T-helper 2 cell treated with Interferon-gamma antibody and Interleukin-4, amounts not matched to agents 100 ng/mL and 5 ng/mL, for 36 hours (primary cell): ENCODE results near the gene TFDP2. TPM values are rescaled to one million over a fixed set of nuclear protein-coding genes. Genes with fewer than 3 reads are reported as not detected.
"Not testable (repeated sequence)": the region's sequence is repeated elsewhere in the genome, so short reads cannot be mapped to it uniquely, and the experiment has no call there.

Experiments
- intact Hi-C: fragments of 100-400 bp; cut with micrococcal nuclease; formaldehyde crosslinking; loops from one replicate; pipeline ENCODE4 v1.15.1; 2023
- total RNA-seq: library from RNA; stranded (reverse); gene quantifications from 2 replicates; pipeline ENCODE4 v1.2.3, GENCODE V29; 2022

The TFDP2 gene
- total RNA-seq, 1 donor from 2014 or later, result 25.2 TPM

DNA sequence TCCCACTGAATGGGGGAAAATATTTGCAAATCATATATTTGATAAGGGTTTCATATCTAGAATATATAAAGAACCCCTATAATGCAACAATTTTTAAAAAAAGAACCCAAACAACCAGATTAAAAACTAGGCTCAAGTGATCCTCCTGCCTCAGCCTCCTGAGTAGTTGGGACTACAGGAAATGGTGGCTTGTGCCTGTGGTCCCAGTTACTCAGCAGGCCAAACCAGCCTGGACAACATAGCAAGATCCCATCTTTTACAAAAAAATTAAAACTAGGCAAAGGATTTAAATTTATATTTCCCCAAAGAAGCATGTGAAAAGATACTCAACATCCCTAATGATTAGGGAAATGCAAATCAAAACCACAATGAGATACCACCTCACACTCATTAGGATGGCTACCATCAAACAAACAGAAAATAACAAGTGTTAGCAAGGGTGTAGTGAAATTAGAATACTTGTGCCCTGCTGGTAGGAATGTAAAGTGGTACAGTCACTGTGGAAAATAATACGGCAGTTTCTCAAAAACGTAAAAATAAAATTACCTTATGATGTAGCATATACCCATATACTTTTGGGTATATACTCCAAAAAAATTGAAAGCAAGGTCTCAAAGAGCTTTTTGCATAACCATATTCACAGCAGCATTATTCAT is 19.7 kb downstream of the TFDP2 start:
- intact Hi-C loops, result loop anchor here (10.0 kb wide), 1 partner anchor 855 kb away; no protein-coding TSS in a partner anchor

DNA sequence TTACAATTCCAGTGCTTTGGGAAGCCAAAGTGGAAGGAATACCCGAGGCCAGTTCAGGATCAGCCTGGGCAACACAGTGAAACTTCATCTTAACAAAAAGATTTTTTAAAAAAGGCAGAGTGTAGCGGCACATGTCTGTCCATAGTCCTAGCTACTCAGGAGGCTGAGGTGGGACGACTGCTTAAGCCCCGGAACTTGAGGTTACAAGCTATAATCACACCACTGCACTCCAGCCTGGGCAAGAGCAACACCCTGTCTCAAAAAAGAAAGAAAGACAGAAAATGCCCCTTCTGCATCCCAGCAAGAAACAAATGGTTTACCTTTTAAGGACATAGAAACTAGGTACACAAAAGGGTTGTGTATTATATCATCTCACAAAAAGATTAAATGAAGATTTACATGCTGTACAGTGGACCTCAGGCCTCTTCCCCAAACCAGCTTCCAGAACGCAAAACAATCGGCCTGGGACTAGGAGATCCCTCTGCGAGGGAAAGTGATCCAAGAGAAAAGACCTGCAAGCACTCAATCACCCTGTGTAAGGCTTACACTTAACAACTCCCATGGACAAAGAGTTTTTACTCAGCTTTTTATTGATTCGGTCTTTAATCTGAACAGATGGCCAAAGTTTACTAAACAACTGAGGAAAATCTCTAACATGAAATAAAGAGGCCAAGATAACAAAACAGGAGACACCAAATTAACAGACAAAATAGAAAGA is 21.2 kb downstream of the TFDP2 start:
- intact Hi-C loops, result loop anchor here (10.0 kb wide), 1 partner anchor 857 kb away; no protein-coding TSS in a partner anchor

GRCh38 chr3:142124243-142124642 is 25.1 kb downstream of the TFDP2 start:
- intact Hi-C loops, result loop anchor here (10.0 kb wide), 1 partner anchor 861 kb away; no protein-coding TSS in a partner anchor

- intact Hi-C loops, result loop anchor here (10.0 kb wide), 1 partner anchor 864 kb away; no protein-coding TSS in a partner anchor
Measured at GRCh38 chr3:142120707-142121106, 28.6 kb downstream of the TFDP2 start.

DNA sequence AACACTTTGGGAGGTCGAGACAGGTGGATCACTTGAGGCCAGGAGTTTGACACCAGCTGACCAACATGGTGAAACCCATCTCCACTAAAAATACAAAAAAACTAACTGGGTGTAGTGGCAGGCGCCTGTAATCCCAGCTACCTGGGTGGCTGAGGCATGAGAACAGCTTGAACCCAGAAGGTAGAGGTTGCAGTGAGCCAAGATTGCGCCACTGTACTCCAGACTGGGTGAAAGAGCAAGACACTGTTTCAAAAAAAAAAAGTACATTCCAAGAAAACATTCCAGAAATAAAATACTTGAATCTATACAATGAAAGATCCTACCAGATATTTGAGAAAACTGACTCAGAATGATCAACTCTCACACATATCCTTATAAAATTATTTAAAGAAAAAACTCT is 30.4 kb downstream of the TFDP2 start:
- intact Hi-C loops, result no loop called here

- intact Hi-C loops, result no loop called here
Measured at GRCh38 chr3:142117056-142117851, 32.1 kb downstream of the TFDP2 start.

DNA sequence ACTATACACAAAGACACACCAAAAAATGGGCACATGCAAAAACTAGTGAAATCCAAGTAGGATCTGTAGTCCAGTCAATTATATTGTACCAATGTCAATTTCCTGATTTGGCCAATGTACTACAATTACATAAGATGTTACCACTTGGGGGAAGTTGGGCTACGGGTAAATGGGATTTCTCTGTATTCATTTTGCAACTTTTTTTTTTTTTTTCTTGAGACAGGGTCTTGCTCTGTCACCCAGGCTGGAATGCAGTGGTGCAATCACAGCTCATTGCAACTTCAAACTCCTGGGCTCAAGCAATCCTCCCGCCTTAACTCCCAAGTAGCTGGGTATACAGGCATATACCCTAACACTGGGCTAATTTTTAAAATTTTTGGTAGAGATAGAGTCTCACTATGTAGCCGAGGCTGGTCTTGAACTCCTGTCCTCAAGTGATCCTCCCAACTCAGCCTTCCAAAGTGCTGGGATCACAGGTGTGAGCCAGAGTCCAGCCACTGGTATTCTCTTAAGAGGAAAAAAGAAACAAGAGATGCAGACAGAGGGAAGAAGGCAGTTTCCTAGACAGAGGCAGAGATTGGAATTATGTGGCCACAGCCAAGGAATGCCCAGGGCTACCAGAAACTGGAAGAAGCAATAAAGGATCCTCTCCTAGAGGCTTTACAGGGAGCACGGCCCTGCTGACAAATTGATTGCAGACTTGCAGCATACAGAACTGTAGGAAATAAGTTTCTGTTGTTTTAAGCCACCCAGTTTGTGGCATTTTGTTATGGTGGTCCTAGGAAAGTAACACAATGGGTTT is 33.3 kb downstream of the TFDP2 start:
- intact Hi-C loops, result no loop called here

GRCh38 chr3:142112601-142113000 is 36.7 kb downstream of the TFDP2 start:
- intact Hi-C loops, result no loop called here

DNA sequence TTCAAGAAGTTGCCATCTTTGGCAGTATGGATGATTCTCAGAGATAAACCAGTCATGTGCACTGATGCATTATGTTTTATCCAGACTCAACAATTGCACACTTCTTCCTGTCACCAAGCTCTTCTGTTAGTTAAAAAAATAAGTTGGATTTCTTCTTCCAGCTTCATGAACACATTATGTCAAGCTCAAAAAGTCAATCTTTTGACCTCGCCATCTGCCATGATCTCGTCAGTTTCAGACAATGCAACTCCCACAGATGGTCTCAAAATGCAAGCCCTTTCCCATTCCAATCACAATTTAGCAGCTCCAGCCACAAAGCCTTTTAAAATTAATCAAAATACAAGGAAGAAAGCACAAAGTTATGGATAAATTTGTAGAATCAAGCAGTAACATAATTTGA is 42.8 kb downstream of the TFDP2 start:
- intact Hi-C loops, result no loop called here

GRCh38 chr3:142105991-142106390 is 43.4 kb downstream of the TFDP2 start:
- intact Hi-C loops, result no loop called here

DNA sequence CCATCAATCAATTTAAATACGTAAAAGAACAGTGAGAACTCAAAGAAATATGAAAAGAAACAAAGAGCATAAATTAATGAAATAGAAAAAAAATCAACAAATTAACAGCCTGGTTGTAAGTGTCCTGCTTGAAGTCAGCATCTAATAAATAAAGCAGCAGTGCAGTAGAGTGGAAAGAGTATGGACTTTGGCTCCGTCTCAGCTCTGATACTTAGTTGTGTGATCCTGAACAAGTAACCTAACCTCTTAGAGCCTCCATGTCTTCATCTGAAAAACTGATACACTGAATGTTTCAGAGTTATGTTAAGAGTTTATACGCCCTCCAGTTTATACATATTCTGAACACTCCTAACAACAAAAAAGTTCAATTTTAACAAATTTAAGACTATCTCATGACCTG is 44.6 kb downstream of the TFDP2 start:
- intact Hi-C loops, result no loop called here

GRCh38 chr3:142098964-142099363 is 50.4 kb downstream of the TFDP2 start:
- intact Hi-C loops, result no loop called here

GRCh38 chr3:142097099-142097843 is 52.1 kb downstream of the TFDP2 start:
- intact Hi-C loops, result no loop called here

DNA sequence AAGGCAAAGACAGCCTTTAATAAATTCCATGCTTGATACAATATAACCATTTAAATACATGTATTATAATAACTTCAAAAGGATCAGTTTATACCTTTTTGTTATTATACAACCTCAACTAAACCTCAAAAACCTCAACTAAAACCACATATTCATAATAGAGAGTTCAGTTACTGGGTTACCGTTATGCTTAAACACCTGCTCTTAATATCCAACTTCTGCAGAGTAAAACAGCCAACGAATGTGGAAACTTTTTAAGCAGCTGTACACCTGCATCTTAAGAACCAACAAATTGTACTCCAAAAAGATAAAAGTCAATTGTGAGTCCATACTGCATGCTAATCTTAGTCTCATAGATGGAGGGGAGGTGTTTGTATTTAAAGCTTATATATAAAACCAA is 53.5 kb downstream of the TFDP2 start:
- intact Hi-C loops, result no loop called here

DNA sequence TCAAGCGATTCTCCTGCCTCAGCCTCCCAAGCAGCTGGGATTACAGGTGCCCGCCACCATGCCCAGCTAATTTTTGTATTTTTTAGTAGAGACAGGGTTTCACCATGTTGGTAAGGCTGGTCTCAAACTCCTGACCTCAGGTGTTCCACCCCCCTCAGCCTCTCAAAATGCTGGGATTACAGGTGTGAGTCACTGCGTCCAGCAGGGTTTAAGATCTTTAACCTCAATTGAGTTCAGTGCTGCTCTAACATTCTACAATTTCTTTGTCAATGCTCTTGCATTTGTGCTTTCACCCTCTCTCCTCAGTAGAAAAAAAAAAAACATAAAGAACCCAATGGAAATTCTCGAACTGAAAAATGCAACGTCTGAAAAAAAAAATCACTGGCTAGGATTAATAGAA is 60.4 kb downstream of the TFDP2 start:
- intact Hi-C loops, result not testable (repeated sequence)

DNA sequence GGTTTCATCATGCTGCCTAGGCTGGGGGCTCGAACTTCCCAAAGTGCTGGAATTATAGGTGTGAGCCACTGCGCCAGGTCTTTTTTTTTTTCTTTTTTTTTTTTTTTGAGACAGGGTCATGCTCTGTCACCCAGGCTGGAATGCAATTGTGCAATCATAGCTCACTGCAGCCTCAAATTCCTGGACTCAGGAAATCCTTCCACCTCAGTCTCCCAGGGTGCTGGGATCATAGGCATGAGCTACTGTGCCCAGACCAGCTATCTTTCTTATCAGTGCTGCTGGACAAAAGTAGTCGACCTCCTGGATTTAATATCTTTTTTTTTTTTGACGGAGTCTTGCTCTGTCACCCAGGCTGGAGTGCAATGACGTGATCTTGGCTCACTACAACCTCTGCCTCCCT is 60.8 kb downstream of the TFDP2 start:
- intact Hi-C loops, result no loop called here

GRCh38 chr3:142087676-142088075 is 61.7 kb downstream of the TFDP2 start:
- intact Hi-C loops, result no loop called here

GRCh38 chr3:142086581-142087090 is 62.7 kb downstream of the TFDP2 start:
- intact Hi-C loops, result no loop called here

DNA sequence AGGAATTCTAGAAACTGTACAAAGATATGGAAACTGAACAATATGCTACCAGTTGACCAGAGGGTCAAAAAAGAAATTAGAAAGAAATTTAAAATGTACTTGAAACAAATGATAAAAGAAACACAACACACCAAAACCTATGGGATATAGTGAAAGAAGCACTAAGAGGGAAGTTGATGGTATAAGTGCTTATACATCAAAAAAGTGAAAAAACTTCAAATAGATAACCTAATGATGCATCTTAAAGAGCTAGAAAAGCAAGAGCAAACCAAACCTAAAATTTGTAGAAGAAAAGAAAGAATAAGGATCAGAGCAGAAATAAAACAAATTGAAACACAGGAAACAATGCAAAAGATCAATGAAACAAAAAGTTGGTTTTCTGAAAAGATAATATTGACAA is 68.2 kb downstream of the TFDP2 start:
- intact Hi-C loops, result no loop called here

DNA sequence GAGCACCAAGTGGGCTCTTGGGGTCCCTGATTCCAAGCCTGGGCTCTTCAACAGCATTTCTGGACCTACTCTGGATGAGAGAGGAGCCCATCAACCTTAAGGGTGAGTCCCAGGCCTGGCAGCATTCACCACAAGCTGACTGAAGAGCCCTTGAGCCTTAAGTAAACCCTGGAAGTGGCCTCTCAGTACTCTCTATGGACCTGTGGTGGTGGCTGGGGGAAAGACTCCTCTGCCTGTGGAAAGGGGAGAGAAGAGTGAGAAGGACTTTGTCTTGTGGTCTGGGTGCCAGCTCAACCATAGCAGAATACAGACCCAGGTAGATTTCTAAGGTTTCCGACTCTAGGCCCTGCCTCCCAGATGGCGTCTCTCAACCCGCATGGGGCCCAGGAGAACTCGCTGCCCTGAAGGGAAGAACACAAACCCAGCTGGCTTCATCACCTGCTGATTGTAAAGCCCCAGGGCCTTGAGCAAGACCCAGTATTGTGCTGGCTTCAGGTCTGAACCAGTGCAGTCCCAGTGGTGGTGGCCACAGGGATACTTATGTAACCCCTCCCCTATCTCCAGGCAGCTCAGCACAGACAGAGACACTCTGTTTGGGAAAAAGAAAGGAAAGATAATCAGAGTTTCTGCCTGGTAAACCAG is 71.4 kb downstream of the TFDP2 start:
- intact Hi-C loops, result no loop called here
